Caco-2 (cell line): Measurements from ENCODE around the gene ZNF787. TPM values are rescaled to one million over a fixed set of nuclear protein-coding genes. Genes with fewer than 3 reads are reported as not detected.

Source experiments
- BruUV-seq: library from RNA; stranded (reverse); fragments of 400-500 nt; replicated peaks from 2 replicates; lab custom pipeline; 2021; lab: Mats Ljungman, UMichigan
- CTCF ChIA-PET: fragments of 300-600 bp; sonication (Branson Sonifier 250); formaldehyde crosslinking; loops from one replicate; lab custom pipeline; 2022; ENCODE audit warnings: antibody characterized with exemption; lab: Charles Lee
- POLR2A ChIA-PET: fragments of 300-600 bp; sonication (Branson Sonifier 250); formaldehyde crosslinking; loops from one replicate; lab custom pipeline; 2022; ENCODE audit warnings: antibody characterized with exemption; lab: Charles Lee
- DNase-seq, 2 experiments: peaks; one replicate each; pipeline versions ENCODE4 v3.0.0 to v3.0.0-alpha.2; 2020 to 2022
- H3K27me3 ChIP-seq: replicated peaks from 2 replicates; pipeline ENCODE4 v1.6.0; 2011; ENCODE audit warnings: low read length; ENCODE audit not compliant: control insufficient read depth, insufficient read depth
- H3K36me3 ChIP-seq: 2 replicates; pipeline ENCODE4 v1.5.1; 2011; ENCODE audit warnings: low read length; ENCODE audit not compliant: control insufficient read depth, insufficient read depth
- H3K4me1 ChIP-seq: fragments of 250-450 bp; sonication (Bioruptor Pico); 2 replicates; pipeline ENCODE4 v1.5.1; 2020; ENCODE audit warnings: mild to moderate bottlenecking
- H3K4me3 ChIP-seq: 2 replicates; pipeline ENCODE4 v1.5.1; 2011; ENCODE audit warnings: low read depth, mild to moderate bottlenecking, control low read depth, low read length
- H3K9me3 ChIP-seq: fragments of 250-450 bp; sonication (Bioruptor Pico); 2 replicates; pipeline ENCODE4 v1.5.1; 2020; ENCODE audit warnings: mild to moderate bottlenecking, moderate library complexity
- H3K27ac Mint-ChIP-seq: one replicate; pipeline ENCODE4 v1.8.0; 2022; ENCODE audit warnings: mixed read lengths; ENCODE audit not compliant: unreplicated experiment
- H3K27me3 Mint-ChIP-seq: one replicate; pipeline ENCODE4 v1.8.0; 2022; ENCODE audit warnings: mixed read lengths; ENCODE audit not compliant: insufficient read depth, unreplicated experiment
- H3K36me3 Mint-ChIP-seq: one replicate; pipeline ENCODE4 v1.8.0; 2022; ENCODE audit warnings: mild to moderate bottlenecking, mixed read lengths; ENCODE audit not compliant: insufficient read depth, unreplicated experiment
- H3K4me1 Mint-ChIP-seq: one replicate; pipeline ENCODE4 v1.8.0; 2022; ENCODE audit warnings: low read depth, mixed read lengths; ENCODE audit not compliant: unreplicated experiment
- H3K4me3 Mint-ChIP-seq: one replicate; pipeline ENCODE4 v1.8.0; 2022; ENCODE audit warnings: mild to moderate bottlenecking, moderate library complexity, mixed read lengths; ENCODE audit not compliant: unreplicated experiment
- H3K9me3 Mint-ChIP-seq: one replicate; pipeline ENCODE4 v1.8.0; 2022; ENCODE audit warnings: mixed read lengths; ENCODE audit not compliant: unreplicated experiment
- intact Hi-C: fragments of 100-400 bp; cut with micrococcal nuclease; formaldehyde crosslinking; loops from one replicate; pipeline ENCODE4 v1.10.0; 2022; ENCODE audit not compliant: unreplicated experiment
- total RNA-seq: library from RNA; stranded (reverse); gene quantifications from 2 replicates; pipeline ENCODE4 v1.2.3, GENCODE V29; 2022
- TF ChIP-seq, protein P1 (sequence below), 2 experiments: fragments of 200-600 bp in 1 of 2; IDR thresholded peaks; 1 replicate in 1 of 2; 2 replicates in 1 of 2; pipeline versions ENCODE4 v1.5.1 to v1.8.0; 2011 to 2022; ENCODE audit warnings: antibody characterized with exemption in 1 of 2, control low read depth in 1 of 2, inconsistent platforms in 1 of 2, low read depth in 1 of 2, low read length in 1 of 2, mild to moderate bottlenecking in 1 of 2, moderate library complexity in 1 of 2; ENCODE audit not compliant: insufficient read depth in 1 of 2, severe bottlenecking in 1 of 2, unreplicated experiment in 1 of 2

ZNF787 gene
- total RNA-seq, 1 experiment from 2014 or later = 60.0 TPM

DNA sequence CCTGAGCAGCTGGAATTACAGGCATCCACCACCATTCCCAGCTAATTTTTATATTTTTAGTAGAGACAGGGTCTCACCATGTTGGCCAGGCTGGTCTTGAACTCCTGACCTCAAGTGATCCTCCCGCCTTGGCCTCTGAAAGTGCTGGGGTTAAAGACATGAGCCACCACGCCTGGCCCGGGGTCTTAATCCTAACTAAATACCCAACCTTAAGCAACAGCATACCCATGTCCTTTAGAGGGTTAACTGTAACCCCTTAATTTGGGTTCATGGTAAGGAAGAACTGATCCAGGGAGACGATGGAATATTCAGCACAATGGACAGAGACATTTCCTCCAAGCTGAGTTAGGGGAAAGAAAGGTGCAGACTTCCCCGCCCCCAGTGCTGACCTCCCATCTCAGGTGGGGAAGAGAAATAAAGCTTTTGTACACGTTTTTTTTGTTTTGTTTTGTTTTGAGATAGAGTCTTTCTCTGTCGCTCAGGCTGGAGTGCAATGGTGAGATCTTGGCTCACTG lies 46.0 kb upstream of the ZNF787 start:
- ChIA-PET POLR2A (interaction anchor here (0.6 kb wide), 1 partner anchor 759 kb away, joined by 3 read pairs; no protein-coding TSS in a partner anchor), CTCF (no interaction called here)
- peak in 1 of 2 experiments; percentile 35 for DNase-seq
- no peak overlapping the region for H3K27ac Mint-ChIP-seq
- peaks cover 8% of the 10 kb centered on the region for H3K36me3 Mint-ChIP-seq
- no peaks in the 10 kb centered on the region for H3K4me1 ChIP-seq
- no TSS peak for BruUV-seq
- no peaks in the 10 kb centered on the region for H3K4me1 Mint-ChIP-seq
- intact Hi-C loops = no loop called here
- no peaks in the 10 kb centered on the region for H3K9me3 ChIP-seq
- H3K27me3 ChIP-seq = no peaks in the 10 kb centered on the region
- no peaks in the 10 kb centered on the region for H3K36me3 ChIP-seq
- no peak overlapping the region for H3K4me3 Mint-ChIP-seq
- TF ChIP-seq, protein P1, sequence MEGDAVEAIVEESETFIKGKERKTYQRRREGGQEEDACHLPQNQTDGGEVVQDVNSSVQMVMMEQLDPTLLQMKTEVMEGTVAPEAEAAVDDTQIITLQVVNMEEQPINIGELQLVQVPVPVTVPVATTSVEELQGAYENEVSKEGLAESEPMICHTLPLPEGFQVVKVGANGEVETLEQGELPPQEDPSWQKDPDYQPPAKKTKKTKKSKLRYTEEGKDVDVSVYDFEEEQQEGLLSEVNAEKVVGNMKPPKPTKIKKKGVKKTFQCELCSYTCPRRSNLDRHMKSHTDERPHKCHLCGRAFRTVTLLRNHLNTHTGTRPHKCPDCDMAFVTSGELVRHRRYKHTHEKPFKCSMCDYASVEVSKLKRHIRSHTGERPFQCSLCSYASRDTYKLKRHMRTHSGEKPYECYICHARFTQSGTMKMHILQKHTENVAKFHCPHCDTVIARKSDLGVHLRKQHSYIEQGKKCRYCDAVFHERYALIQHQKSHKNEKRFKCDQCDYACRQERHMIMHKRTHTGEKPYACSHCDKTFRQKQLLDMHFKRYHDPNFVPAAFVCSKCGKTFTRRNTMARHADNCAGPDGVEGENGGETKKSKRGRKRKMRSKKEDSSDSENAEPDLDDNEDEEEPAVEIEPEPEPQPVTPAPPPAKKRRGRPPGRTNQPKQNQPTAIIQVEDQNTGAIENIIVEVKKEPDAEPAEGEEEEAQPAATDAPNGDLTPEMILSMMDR (IDR thresholded peaks at IDR 0.05; ENCODE audit: insufficient read depth in 1 of 2, low read depth in 1 of 2, low read length in 1 of 2, severe bottlenecking in 1 of 2, unreplicated experiment in 1 of 2) = no peak
- H3K9me3 Mint-ChIP-seq = no peaks in the 10 kb centered on the region
- peaks cover 3% of the 10 kb centered on the region for H3K27me3 Mint-ChIP-seq
- H3K4me3 ChIP-seq = no peak overlapping the region

DNA sequence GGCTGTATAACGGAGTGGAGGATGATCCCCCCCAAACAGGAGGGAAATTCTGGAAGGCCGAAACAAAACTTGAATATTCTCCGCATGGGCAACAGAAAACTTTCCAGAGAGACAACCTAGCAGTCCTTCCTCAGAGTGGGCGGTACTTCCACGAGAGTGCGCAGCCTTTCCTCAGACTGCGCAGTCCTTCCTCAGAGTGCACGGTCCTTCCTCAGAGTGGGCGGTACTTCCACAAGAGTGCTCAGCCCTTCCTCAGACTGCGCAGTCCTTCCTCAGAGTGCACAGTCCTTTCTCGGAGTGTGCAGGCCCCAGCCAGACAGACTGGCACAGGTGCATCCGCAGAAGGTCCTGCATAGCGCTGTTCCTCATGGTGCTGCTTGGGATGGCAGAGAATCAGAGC lies 42.0 kb upstream of the ZNF787 start:
- no peaks in the 10 kb centered on the region for H3K27me3 ChIP-seq
- DNase-seq = no peak
- no TSS peak for BruUV-seq
- H3K4me3 ChIP-seq = no peak overlapping the region
- Mint-ChIP-seq H3K27ac (no peak overlapping the region), H3K36me3 (peaks cover 27% of the 10 kb centered on the region), H3K9me3 (no peaks in the 10 kb centered on the region), H3K4me3 (no peak overlapping the region), H3K4me1 (no peaks in the 10 kb centered on the region), H3K27me3 (peaks cover under 1% of the 10 kb centered on the region)
- H3K36me3 ChIP-seq = no peaks in the 10 kb centered on the region; the same call in 1 of the 2 replicates
- intact Hi-C loops = no loop called here
- TF ChIP-seq, protein P1 (IDR thresholded peaks at IDR 0.05; ENCODE audit: insufficient read depth in 1 of 2, low read depth in 1 of 2, low read length in 1 of 2, severe bottlenecking in 1 of 2, unreplicated experiment in 1 of 2) = no peak
- CTCF ChIA-PET = no interaction called here
- no peaks in the 10 kb centered on the region for H3K4me1 ChIP-seq
- POLR2A ChIA-PET = no interaction called here
- no peaks in the 10 kb centered on the region for H3K9me3 ChIP-seq

DNA sequence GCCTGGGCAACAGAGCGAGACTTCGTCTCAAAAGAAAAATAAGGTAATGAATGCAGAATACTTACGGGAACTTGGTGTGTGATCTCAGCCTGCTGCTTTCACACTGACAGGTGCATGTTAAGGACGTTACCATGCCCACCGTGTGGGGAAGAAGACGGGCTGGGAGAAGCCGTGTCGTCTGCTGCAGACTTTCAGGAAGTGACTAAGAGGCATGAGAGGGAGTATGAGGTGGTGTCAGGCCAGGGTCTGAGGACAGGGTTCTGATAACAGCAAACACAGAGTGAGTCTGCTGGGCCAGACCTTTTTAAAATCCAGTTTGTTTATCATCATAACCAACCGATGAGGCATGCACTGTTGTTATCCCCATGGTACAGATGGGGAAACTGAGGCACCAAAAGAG lies 41.2 kb upstream of the ZNF787 start:
- Mint-ChIP-seq H3K27me3 (no peaks in the 10 kb centered on the region), H3K36me3 (peaks cover 27% of the 10 kb centered on the region), H3K4me1 (no peaks in the 10 kb centered on the region), H3K9me3 (no peaks in the 10 kb centered on the region), H3K4me3 (no peak overlapping the region), H3K27ac (no peak overlapping the region)
- BruUV-seq = no TSS peak
- Histone ChIP-seq H3K4me3 (no peak overlapping the region), H3K27me3 (no peaks in the 10 kb centered on the region), H3K4me1 (no peaks in the 10 kb centered on the region), H3K36me3 (no peaks in the 10 kb centered on the region; the same call in 1 of the 2 replicates), H3K9me3 (no peaks in the 10 kb centered on the region)
- TF ChIP-seq, protein P1 (IDR thresholded peaks at IDR 0.05; ENCODE audit: insufficient read depth in 1 of 2, low read depth in 1 of 2, low read length in 1 of 2, severe bottlenecking in 1 of 2, unreplicated experiment in 1 of 2) = no peak
- DNase-seq = no peak
- ChIA-PET POLR2A (no interaction called here), CTCF (no interaction called here)
- intact Hi-C loops = no loop called here
